HFF-Myc (cell line): ENCODE data around the gene NEK1.

Experiments used
- DNase-seq: peaks from one replicate; pipeline ENCODE4 v3.0.0-alpha.2; 2011; ENCODE audit warnings: low read depth; ENCODE audit errors: extremely low read depth
- H3K4me3 ChIP-seq: replicated peaks from 2 replicates; pipeline ENCODE4 v1.5.1; 2011; ENCODE audit warnings: low read depth, mild to moderate bottlenecking, control low read depth, low read length
- CTCF ChIP-seq: IDR thresholded peaks from 2 replicates; pipeline ENCODE4 v1.5.1; 2012; ENCODE audit warnings: mild to moderate bottlenecking, low read depth, low read length, control low read depth; ENCODE audit errors: missing control alignments

The NEK1 gene

DNA sequence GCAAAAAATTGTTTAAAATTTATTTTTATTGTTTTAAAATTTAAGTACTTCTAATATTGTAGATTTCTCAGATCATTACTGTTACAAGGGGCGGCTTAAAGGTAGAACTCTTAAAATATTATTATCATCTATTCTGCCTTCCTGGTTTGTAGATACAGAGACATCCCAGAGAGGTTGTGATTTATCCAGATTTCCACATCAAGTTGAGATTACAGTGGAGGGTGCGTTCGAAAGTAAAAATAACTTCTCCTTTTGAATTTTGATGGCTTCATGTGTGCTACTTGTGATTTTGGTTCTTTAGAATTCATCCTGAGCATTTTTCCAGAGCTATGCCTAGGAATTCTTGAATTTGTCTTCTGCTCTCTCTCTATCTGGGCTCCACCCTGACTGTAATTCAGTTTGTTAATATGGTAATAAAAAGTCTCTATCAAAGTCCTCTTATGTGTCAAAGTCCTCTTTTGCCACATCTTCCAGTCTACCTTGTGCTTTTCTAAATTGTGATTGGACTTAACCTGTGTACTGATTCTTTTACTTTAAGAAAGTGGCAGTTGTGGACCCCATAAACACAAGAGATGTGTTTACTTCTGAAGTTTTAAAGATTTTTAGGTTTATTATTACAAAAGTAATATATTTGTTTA is 45.2 kb upstream of the NEK1 start:
- DNase-seq, result no peak
- TF ChIP-seq CTCF, result no peak
- no peak overlapping the region for H3K4me3 ChIP-seq

DNA sequence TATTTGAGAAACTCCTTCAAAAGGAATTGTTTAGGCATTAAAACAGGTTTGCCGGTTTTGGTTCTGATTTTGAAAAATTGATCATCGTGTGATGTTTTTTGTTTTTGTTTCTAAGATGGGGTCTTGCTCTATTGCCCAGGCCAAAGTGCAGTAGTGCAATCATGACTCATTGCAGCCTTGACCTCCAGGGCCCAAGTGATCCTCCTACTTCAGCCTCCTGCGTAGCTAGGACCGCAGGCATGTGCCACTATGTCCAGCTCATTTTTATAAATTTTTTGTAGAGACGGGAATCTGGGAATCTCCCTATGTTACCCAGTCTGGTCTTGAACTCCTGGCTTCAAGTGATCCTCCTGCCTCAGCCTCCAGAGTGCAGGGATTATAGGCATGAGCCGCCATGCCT is 43.0 kb upstream of the NEK1 start:
- TF ChIP-seq CTCF, result no peak

DNA sequence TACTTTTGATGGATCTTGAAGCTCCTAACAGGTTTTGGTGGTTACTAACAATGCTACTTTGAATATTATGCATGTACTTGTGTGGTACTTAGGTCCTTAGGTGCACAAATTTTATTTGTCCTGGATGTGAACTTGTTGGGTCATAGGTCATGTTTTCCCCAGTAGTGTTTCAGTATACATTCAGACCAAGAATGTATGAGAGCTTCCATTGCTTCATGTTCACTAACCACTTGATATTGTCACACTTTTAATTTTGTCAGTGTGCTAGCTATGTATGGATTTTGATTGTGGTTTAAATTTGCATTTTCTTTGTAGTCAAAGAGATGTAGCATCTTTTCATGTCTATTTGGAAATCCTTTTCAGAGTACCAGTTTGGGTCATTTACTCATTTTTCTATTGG is 40.2 kb upstream of the NEK1 start:
- H3K4me3 ChIP-seq, result no peak overlapping the region
- TF ChIP-seq CTCF, result no peak
- no peak for DNase-seq

More for the DNA sequence above, 43.0 kb upstream of the NEK1 start:
- H3K4me3 ChIP-seq, result no peak overlapping the region
- no peak for DNase-seq

GRCh38 chr4:169650227-169650936 is 38.0 kb upstream of the NEK1 start:
- DNase-seq, result no peak
- no peak for TF ChIP-seq CTCF
- H3K4me3 ChIP-seq, result no peak overlapping the region

DNA sequence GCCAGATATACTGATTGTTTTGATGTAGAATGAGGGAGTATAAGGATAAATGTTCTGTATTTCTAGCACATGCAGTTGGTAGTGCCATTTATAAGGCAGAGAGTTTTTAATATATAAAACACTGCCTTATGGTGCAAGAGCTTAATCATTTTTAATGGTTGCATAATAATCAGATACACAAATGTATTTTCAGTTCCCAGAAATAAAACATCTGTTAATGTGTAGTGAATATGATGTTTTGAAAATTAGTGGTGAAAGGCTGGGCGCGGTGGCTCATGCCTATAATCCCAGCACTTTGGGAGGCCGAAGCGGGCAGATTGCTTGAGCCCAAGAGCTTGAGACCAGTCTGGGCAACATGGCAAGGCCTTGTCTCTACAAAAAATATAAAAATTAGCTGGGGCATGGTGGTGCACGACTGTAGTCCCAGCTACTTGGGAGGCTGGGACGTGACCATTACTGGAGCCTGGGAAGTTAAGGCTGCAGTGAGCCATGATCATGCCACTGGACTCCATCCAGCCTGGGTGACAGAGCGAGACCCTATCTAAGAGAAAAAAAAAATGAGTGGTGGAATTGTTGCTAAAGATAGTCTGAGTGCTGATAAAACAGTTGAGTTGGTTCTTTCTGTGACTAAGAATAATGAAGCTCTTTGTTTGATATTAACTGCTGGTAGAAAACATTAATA is 37.3 kb upstream of the NEK1 start:
- no peak overlapping the region for H3K4me3 ChIP-seq
- DNase-seq, result no peak
- no peak for TF ChIP-seq CTCF

GRCh38 chr4:169645627-169646026 is 33.2 kb upstream of the NEK1 start:
- no peak for DNase-seq
- no peak for TF ChIP-seq CTCF
- H3K4me3 ChIP-seq, result no peak overlapping the region
